Fibroblast of lung (primary cell): ENCODE data around the gene ALDH1A1. TPM values are rescaled to one million over a fixed set of nuclear protein-coding genes. Genes with fewer than 3 reads are reported as not detected.

Experiments used
- DNase-seq, 2 donors: peaks; one replicate each; pipeline versions ENCODE4 v3.0.0 to v3.0.0-alpha.2; 2010; ENCODE audit warnings: low read depth in 2 of 2
- H2AFZ ChIP-seq: 2 replicates; pipeline ENCODE4 v1.5.1; 2012; ENCODE audit warnings: low read length, control low read depth, inconsistent platforms
- H3K27ac ChIP-seq: 2 replicates; pipeline ENCODE4 v1.5.1; 2011; ENCODE audit warnings: low read length, control low read depth; ENCODE audit not compliant: insufficient read depth
- H3K27me3 ChIP-seq: 2 replicates; pipeline ENCODE4 v1.5.1; 2011; ENCODE audit warnings: mild to moderate bottlenecking, low read length; ENCODE audit not compliant: control insufficient read depth, insufficient read depth
- H3K36me3 ChIP-seq: 2 replicates; pipeline ENCODE4 v1.5.1; 2011; ENCODE audit warnings: low read length; ENCODE audit not compliant: control insufficient read depth, insufficient read depth
- H3K4me1 ChIP-seq: 2 replicates; pipeline ENCODE4 v1.5.1; 2011; ENCODE audit warnings: low read length; ENCODE audit not compliant: control insufficient read depth, insufficient read depth; ENCODE audit errors: extremely low read depth
- H3K4me2 ChIP-seq: 2 replicates; pipeline ENCODE4 v1.5.1; 2011; ENCODE audit warnings: low read length, control low read depth; ENCODE audit not compliant: insufficient read depth; ENCODE audit errors: extremely low read depth
- H3K4me3 ChIP-seq, 4 experiments: fragments of 200-600 bp in 1 of 4; sonication (generic) in 1 of 4; replicated peaks in 1 of 4; 2 replicates each; pipeline ENCODE4 v1.5.1; 2011 to 2016; ENCODE audit warnings: low read length in 4 of 4, low read depth in 3 of 4, mild to moderate bottlenecking in 3 of 4, control low read depth in 2 of 4, inconsistent platforms in 1 of 4, mixed read lengths in 1 of 4; ENCODE audit not compliant: insufficient read depth in 1 of 4; ENCODE audit errors: control extremely low read depth in 1 of 4
- H3K79me2 ChIP-seq: 2 replicates; pipeline ENCODE4 v1.5.1; 2012; ENCODE audit warnings: mild to moderate bottlenecking, low read length, inconsistent platforms; ENCODE audit not compliant: control insufficient read depth, insufficient read depth
- H3K9ac ChIP-seq: 2 replicates; pipeline ENCODE4 v1.5.1; 2011; ENCODE audit warnings: mild to moderate bottlenecking, low read length, control low read depth; ENCODE audit not compliant: insufficient read depth
- H3K9me3 ChIP-seq: 2 replicates; pipeline ENCODE4 v1.5.1; 2012; ENCODE audit warnings: low read depth, low read length; ENCODE audit not compliant: control insufficient read depth, insufficient read depth
- H4K20me1 ChIP-seq: 2 replicates; pipeline ENCODE4 v1.5.1; 2011; ENCODE audit warnings: low read length; ENCODE audit not compliant: control insufficient read depth, insufficient read depth; ENCODE audit errors: extremely low read depth
- EZH2 ChIP-seq: IDR thresholded peaks from 2 replicates; pipeline ENCODE4 v1.5.1; 2012; ENCODE audit warnings: low read length, control low read depth, mild to moderate bottlenecking; ENCODE audit errors: missing control alignments
- polyA plus RNA-seq, 2 donors: library from polyadenylated mRNA; depleted of rRNA in 1 of 2; stranded (reverse) in 1 of 2; unstranded in 1 of 2; fragments of >200 nt; gene quantifications; 2 replicates each; pipeline ENCODE4 v1.2.1, GENCODE V29; 2011 to 2012; ENCODE audit warnings: missing spikeins in 1 of 2
- total RNA-seq: library from RNA; depleted of rRNA; stranded (reverse); fragments of >200 nt; gene quantifications from 2 replicates; pipeline ENCODE4 v1.2.1, GENCODE V29; 2014
- TF ChIP-seq, protein P1 (sequence below), 2 donors: IDR thresholded peaks in 1 of 2; conservative IDR thresholded peaks in 1 of 2; 1 replicate in 1 of 2; 2 replicates in 1 of 2; pipeline ENCODE4 v1.5.1; 2011 to 2012; ENCODE audit warnings: low read length in 2 of 2, control low read depth in 1 of 2, inconsistent platforms in 1 of 2, low read depth in 1 of 2, mild to moderate bottlenecking in 1 of 2

ALDH1A1 gene
- total and polyA plus RNA-seq, 2 donors (not counting 1 experiment from before 2014, with no cell fraction given), result 7.4 to 46.1 TPM

DNA sequence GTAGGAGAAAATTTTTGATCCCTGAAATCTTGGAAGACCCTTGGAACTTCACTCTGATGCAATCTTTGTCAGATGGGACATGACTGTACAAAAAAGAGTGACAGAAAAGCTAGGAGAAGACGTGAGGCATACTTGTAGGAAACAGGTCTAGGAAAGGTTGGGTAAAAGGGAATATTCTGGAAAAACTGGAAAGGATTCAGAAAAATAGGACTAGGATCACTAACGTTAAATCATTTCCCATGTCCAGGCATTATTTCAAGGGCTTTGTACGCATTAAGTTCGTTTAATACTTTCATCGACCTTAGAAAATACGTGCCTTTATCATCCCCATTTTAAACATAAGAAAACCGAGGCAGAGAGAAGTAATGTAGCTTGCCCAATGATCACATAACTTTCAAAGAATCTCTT is 2.9 kb downstream of the ALDH1A1 start:
- no peaks in the 10 kb centered on the region for H3K79me2 ChIP-seq

GRCh38 chr9:72949244-72949582 is 3.6 kb downstream of the ALDH1A1 start:
- TF ChIP-seq, protein P1, sequence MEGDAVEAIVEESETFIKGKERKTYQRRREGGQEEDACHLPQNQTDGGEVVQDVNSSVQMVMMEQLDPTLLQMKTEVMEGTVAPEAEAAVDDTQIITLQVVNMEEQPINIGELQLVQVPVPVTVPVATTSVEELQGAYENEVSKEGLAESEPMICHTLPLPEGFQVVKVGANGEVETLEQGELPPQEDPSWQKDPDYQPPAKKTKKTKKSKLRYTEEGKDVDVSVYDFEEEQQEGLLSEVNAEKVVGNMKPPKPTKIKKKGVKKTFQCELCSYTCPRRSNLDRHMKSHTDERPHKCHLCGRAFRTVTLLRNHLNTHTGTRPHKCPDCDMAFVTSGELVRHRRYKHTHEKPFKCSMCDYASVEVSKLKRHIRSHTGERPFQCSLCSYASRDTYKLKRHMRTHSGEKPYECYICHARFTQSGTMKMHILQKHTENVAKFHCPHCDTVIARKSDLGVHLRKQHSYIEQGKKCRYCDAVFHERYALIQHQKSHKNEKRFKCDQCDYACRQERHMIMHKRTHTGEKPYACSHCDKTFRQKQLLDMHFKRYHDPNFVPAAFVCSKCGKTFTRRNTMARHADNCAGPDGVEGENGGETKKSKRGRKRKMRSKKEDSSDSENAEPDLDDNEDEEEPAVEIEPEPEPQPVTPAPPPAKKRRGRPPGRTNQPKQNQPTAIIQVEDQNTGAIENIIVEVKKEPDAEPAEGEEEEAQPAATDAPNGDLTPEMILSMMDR (conservative IDR thresholded peaks at IDR 0.05 in 1 of 2, IDR thresholded peaks at IDR 0.05 in 1 of 2; ENCODE audit: low read depth in 1 of 2, low read length in 2 of 2), result no peak
- TF ChIP-seq EZH2, result no peak
- no peaks in the 10 kb centered on the region for H3K79me2 ChIP-seq
- no peak overlapping the region for H3K4me2 ChIP-seq

More for the DNA sequence above, 2.9 kb downstream of the ALDH1A1 start:
- no peak overlapping the region for H3K4me2 ChIP-seq
- H2AFZ ChIP-seq, result no peak overlapping the region
- H4K20me1 ChIP-seq, result no peaks in the 10 kb centered on the region
- H3K36me3 ChIP-seq, result no peaks in the 10 kb centered on the region
- no peak for TF ChIP-seq EZH2
- TF ChIP-seq, protein P1 (conservative IDR thresholded peaks at IDR 0.05 in 1 of 2, IDR thresholded peaks at IDR 0.05 in 1 of 2; ENCODE audit: low read depth in 1 of 2, low read length in 2 of 2), result no peak
- no peak overlapping the region for H3K27ac ChIP-seq
- H3K27me3 ChIP-seq, result no peaks in the 10 kb centered on the region
- no peak overlapping the region for H3K9ac ChIP-seq
- H3K4me3 ChIP-seq, result no peak overlapping the region
- no peaks in the 10 kb centered on the region for H3K4me1 ChIP-seq
- DNase-seq, result no peak
- no peaks in the 10 kb centered on the region for H3K9me3 ChIP-seq

GRCh38 chr9:72948575-72949243 is 4.1 kb downstream of the ALDH1A1 start:
- H3K79me2 ChIP-seq, result no peaks in the 10 kb centered on the region
- no peak for TF ChIP-seq EZH2
- TF ChIP-seq, protein P1 (conservative IDR thresholded peaks at IDR 0.05 in 1 of 2, IDR thresholded peaks at IDR 0.05 in 1 of 2; ENCODE audit: low read depth in 1 of 2, low read length in 2 of 2), result no peak

More at GRCh38 chr9:72949244-72949582, 3.6 kb downstream of the ALDH1A1 start:
- no peak overlapping the region for H3K27ac ChIP-seq
- no peaks in the 10 kb centered on the region for H4K20me1 ChIP-seq
- H3K4me1 ChIP-seq, result no peaks in the 10 kb centered on the region
- H3K4me3 ChIP-seq, result no peak overlapping the region
- H3K9me3 ChIP-seq, result no peaks in the 10 kb centered on the region
- no peak for DNase-seq
- H3K36me3 ChIP-seq, result no peaks in the 10 kb centered on the region
- H2AFZ ChIP-seq, result peak overlapping the region; percentile 7
- no peak overlapping the region for H3K9ac ChIP-seq
- no peaks in the 10 kb centered on the region for H3K27me3 ChIP-seq

More at GRCh38 chr9:72948575-72949243, 4.1 kb downstream of the ALDH1A1 start:
- H3K9ac ChIP-seq, result no peak overlapping the region
- no peak overlapping the region for H3K4me2 ChIP-seq
- H3K4me3 ChIP-seq, result no peak overlapping the region
- no peak overlapping the region for H2AFZ ChIP-seq
- no peak for DNase-seq
- no peaks in the 10 kb centered on the region for H3K4me1 ChIP-seq
- H4K20me1 ChIP-seq, result no peaks in the 10 kb centered on the region
- H3K27me3 ChIP-seq, result no peaks in the 10 kb centered on the region
- H3K9me3 ChIP-seq, result no peaks in the 10 kb centered on the region
- H3K27ac ChIP-seq, result no peak overlapping the region
- no peaks in the 10 kb centered on the region for H3K36me3 ChIP-seq
